Subcutaneous adipose tissue (tissue), 4 donors: Measurements from ENCODE around the gene C7orf33. TPM values are rescaled to one million over a fixed set of nuclear protein-coding genes. Genes with fewer than 3 reads are reported as not detected.

ENCODE experiments used
- CTCF ChIP-seq: fragments of 450-650 bp; IDR thresholded peaks from one replicate; pipeline ENCODE4 v1.5.1; 2016; ENCODE audit warnings: low read depth, mild to moderate bottlenecking, control low read depth, antibody characterized with exemption, moderate library complexity
- total RNA-seq, 4 donors: library from RNA; depleted of rRNA; stranded (reverse); fragments of >200 nt; gene quantifications; one replicate each; pipeline ENCODE4 v1.1.0, GENCODE V29; 2016

C7orf33 gene
- not detected for total RNA-seq

- no peak for TF ChIP-seq CTCF
These were observed at the start of gene C7orf33 for GRCh38 chr7:148590471-148590870. Gene C7orf33 (plus strand): TSS chr7:148590766. CDS start chr7:148590926, 160 bp downstream.

GRCh38 chr7:148541891-148542504 lies 48.6 kb upstream of the C7orf33 start:
- no peak for TF ChIP-seq CTCF

DNA sequence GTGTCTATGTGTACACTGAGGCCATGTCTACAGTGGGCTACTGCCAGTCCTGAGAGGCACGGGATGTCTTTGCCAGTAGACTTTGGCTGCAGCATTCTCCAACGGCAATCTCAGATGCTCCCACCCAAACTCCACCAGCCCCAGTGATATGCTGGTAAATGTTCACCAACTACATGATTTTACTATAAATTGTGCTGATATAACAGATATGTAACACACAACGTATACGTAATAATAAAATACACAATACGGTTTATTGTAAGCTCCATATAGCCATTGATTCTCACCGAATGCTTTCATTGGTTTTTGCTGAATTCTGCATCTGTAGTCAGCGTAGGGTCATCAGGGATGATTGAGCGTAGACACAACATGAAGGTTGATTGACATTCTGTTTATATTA lies 47.3 kb upstream of the C7orf33 start:
- TF ChIP-seq CTCF: no peak

DNA sequence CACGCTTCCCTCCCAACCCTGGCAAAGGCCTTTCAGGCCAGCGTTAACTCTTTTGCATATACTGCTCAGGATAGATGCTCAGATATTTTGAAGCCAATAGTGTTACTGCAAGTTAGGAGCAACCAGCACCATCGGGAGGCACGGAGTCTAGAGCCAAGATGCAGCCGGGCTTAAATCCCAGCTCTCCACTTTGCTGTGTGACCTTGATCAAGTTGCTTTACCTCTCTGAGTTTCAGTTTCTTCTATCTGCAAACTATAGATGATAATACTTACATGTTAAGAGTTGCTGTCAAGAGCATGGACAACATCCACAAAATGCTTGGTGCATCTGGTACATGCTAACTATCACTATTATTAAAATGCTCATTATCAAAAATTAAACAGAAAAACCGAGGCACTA lies 45.4 kb upstream of the C7orf33 start:
- TF ChIP-seq CTCF: no peak

DNA sequence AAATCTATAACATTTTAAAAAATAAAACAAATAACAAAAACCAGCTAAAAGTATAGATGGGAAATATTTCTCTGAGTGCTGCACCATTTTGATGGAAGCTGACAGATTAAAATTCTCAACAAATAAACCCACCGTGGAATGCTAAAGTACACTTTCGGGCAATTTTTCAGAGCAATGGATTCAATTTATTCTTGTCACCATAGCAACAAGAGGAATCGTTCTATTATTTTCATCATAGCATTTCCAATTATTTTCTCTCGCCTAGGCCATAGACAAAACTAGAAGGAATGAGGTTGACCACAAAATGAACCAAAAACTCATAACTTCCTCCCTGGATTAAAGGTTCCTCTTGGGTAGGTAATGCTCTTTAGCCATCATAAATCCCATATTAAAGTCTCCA lies 44.6 kb upstream of the C7orf33 start:
- TF ChIP-seq CTCF: no peak

DNA sequence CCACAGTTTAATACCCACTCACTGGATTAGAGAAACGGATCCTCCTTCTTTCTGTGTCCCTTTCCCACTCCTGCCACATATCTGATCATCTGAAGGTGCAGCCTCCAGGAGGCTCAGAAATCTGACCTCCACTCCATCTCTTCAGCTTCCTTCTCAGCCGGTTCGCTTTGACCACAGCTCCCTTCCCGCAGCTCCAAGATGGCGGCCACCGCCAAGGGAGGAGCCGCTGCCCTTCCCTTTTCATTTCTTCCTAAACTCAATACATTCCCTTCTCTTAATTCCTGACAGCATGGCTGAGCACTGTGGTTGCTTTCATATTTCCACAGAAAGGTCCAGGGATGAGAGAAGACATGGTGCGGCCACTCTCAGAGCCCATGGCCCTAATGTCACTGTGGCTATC lies 43.7 kb upstream of the C7orf33 start:
- TF ChIP-seq CTCF: no peak

- no peak for TF ChIP-seq CTCF
These were observed 42.6 kb upstream of the C7orf33 start for GRCh38 chr7:148547951-148548350.
